ENCODE results near the gene TBC1D22A.
"Not testable (repeated sequence)": the region's sequence is repeated elsewhere in the genome, so short reads cannot be mapped to it uniquely, and the experiment has no call there.

Gene TBC1D22A

DNA sequence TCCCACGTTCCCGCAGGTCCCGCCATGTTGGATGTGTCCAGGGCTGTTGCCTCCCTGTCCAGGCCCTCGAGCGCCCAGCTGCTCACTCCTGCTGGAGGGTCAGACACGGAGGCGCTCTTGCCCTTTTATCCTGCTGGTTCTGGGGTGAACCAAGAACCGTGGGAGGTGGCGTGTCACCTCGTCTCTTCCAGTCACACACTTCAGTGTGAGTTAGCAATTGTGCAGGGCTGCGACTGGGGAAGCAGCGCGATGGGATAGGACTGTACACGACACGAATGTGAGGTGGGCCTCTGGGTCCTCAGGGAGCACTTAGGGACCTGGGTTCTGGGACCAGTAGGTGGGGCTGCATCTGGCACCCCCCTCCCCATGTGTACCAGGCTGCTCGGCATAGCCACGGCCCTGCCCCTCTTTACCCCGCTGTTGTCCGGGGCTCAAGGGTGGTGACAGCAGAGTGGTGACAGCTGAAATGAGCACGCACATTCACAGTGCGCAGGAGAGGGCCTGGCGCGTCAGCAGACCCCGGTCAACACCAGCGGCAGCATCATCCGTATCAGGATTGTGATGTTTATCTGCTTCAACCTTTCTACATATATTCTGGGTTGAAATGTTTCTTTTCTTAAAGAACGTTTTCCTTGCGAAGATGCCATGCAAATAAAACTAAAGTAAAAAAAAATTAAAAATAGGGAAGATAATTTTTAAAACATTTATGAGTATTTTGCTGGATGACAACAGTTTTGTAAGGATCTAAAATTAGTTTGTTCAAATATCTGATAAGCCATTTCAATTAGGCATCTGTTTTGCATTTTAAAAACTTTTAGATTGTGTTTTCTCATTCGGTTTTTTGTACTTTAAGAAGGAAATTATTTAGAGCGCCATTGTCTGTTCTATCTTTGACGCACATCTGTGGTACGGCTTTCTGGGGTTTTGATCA lies 210.7 kb downstream of the TBC1D22A start:
- no peak for DNase-seq (ENCODE audit: low spot score)

DNA sequence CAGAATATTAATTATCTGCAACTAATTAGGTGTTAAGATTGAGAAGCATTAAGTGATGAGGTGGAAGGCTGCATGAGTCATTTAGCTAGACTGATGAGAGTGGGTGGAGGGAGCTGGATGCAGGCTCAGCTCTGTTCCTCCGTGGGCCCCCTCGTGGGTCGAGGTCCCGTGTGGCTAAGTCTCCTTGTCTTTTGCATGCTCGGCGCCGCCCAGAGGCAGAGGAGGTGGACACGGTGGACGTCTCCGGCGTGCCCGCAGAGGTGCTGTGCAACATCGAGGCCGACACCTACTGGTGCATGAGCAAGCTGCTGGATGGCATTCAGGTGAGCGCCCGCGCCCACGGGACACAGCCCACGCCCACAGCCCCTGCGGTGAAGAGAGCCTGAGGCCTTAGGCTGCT lies 211.6 kb downstream of the TBC1D22A start:
- no peak for DNase-seq (ENCODE audit: low spot score)

DNA sequence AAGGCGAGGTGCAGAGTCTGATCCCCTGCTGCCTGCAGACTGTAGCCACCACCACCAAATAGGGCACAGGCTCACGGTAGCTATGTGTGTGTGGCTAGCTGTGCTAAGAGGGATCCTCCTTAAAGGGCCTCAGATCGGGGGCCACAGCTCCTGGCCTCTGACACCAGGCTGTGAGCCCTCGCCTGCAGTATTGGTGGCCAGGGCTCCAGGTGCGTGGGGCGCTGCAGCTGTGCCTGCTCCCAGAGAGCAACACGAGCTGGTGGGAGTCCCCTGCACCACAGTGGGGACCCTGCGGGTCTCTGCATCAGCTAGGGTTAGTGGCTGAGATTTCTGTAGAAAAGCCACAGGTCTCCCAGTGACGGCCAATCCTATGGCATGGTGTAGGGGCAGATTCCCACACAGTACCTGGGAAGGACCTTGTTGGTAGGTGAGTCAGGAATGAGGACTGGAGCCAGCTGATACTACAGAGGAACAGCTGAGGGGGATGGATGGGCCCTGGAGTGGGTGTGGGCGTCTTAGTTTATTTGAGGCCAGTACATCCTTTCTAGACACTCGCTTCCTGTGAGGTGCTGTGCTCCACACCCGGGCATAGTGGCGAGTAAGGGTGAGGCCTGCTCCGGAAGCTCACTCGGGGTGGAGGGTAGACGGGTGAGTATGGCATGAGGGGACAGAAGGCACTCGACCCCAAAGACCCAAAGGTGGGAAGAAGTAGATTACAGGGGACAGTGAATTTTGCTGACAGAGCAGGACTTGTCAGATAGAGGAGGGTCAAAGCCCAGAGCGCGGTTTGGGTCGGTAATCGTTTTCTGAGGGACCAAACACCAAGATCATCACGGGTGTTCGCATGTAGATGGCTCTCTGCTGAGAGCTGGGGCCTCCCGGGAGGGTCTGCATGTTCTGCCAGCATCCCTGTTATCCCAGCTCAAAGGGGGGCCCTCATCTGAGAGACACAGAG lies 212.5 kb downstream of the TBC1D22A start:
- no peak for DNase-seq (ENCODE audit: low spot score)

DNA sequence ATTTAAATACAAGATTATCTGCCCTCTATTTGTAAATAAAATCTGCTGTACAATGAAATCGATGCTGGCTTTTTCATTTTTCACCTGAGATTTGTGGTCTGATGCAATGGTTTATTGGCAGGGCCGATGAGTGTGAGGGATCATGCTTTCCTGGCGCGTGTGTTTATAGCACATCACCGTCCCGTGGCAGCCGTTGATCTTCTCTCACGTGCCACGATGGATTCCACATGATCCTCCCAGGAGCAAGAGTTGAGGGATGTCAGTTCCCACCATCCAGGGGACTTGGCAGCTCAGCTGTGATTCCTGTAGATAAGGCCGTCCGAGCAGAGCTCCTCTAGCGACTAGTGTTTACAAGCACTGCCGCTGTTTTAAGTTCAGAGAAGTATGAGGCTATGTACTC lies 213.7 kb downstream of the TBC1D22A start:
- DNase-seq (ENCODE audit: low spot score), result no peak

DNA sequence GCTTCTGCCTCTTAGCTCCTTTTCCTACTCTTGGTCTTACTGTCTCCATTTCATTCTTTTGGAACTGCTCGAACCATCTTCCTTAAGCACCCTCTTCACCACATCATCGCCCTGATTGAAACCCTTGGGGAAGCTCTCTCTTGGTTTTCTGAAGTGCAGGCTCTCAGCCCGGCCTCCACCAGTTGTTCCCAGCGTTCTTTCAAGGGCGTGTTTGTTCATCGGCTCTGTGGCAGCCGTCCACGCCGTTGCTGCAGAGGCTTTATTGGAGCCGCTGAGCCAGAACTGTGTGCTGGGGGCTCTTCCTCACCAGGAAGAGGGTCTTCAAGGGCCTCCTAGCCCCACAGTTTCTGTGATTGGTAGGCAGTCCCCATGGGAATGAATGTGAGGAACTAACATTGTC lies 214.1 kb downstream of the TBC1D22A start:
- DNase-seq (ENCODE audit: low spot score), result no peak

- DNase-seq (ENCODE audit: low spot score), result no peak
Observed at GRCh38 chr22:46977656-46978343, 215.3 kb downstream of the TBC1D22A start.

DNA sequence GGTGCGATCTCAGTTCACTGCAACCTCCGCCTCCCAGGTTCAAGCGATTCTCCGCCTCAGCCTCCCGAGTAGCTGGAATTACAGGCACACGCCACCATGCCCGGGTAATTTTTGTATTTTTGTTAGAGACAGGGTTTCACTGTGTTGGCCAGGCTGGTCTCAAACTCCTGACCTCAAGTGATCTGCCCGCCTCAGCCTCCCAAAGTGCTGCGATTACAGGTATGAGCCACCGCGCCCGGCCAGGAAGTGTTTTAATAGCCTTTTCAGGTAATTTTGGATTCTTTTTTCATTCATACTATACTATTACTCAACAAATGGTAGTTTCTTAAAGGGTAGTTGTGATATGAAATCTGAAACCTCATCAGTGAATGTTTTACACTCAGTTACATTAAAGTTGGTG lies 216.2 kb downstream of the TBC1D22A start:
- not testable (repeated sequence) for DNase-seq (ENCODE audit: low spot score)

GRCh38 chr22:46979506-46979905 lies 217.1 kb downstream of the TBC1D22A start:
- DNase-seq (ENCODE audit: low spot score), result no peak

- no peak for DNase-seq (ENCODE audit: low spot score)
Observed at GRCh38 chr22:46980392-46980791, 217.9 kb downstream of the TBC1D22A start.

GRCh38 chr22:46982635-46983034 lies 220.2 kb downstream of the TBC1D22A start:
- DNase-seq (ENCODE audit: low spot score), result no peak

GRCh38 chr22:46983046-46983445 lies 220.6 kb downstream of the TBC1D22A start:
- DNase-seq (ENCODE audit: low spot score), result no peak

DNA sequence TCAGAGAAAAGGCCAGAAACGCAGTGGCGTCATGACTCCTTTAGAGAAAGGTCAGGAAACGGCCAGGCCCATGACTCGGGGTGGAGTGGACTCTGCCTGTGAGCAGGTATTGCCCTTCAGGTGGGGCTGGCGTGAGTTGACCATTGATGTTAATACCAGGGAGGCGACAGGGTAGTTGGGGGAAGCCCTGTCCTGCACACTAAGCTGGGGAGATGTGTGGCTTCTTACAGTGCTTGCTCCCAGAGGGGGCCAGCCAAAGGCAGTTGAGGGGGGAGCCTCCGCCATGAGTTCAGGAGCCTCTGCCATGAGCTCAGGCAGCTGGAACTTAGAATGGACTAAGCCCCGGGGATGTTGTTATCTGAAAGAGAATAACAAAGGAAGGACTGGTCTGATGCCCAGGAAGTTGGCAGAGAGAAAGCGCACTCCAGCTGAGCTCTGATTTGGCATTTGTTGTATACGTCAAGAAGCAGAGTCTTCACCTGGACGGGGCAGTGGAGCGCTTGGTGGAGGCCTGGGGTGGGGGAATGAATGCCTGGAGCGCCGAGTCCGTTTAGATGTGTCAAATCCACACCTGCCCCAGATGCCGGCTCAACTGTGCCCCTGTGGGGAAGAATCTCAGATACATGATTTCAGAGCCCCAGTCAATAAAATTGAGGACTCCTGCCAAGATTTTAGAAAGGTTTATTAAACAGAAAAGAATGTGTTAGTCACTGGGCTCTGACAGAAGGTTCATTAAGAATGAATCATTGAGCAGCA lies 222.5 kb downstream of the TBC1D22A start:
- DNase-seq (ENCODE audit: low spot score), result no peak

DNA sequence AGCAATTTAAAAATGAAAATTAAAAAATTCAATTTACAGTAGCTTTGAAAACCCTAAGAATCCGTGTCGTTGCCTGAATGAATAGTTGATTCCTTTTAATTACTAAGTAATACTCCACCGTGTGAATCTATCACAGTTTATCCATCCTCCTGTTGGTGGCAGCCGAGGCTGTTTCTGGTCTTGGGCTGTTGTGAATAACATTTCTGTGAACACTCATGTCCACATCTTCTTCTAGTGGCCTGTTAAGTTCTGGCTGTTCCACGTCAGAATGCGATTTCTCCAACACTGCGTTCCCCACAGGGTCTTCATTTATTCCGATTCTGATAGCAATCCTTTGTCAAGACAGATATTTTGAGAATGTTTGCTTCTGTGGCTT lies 223.0 kb downstream of the TBC1D22A start:
- DNase-seq (ENCODE audit: low spot score), result no peak

GRCh38 chr22:46986788-46987187 lies 224.3 kb downstream of the TBC1D22A start:
- no peak for DNase-seq (ENCODE audit: low spot score)

- no peak for DNase-seq (ENCODE audit: low spot score)
Observed at GRCh38 chr22:46990937-46991550, 228.6 kb downstream of the TBC1D22A start.

GRCh38 chr22:46991666-46992065 lies 229.2 kb downstream of the TBC1D22A start:
- no peak for DNase-seq (ENCODE audit: low spot score)

DNA sequence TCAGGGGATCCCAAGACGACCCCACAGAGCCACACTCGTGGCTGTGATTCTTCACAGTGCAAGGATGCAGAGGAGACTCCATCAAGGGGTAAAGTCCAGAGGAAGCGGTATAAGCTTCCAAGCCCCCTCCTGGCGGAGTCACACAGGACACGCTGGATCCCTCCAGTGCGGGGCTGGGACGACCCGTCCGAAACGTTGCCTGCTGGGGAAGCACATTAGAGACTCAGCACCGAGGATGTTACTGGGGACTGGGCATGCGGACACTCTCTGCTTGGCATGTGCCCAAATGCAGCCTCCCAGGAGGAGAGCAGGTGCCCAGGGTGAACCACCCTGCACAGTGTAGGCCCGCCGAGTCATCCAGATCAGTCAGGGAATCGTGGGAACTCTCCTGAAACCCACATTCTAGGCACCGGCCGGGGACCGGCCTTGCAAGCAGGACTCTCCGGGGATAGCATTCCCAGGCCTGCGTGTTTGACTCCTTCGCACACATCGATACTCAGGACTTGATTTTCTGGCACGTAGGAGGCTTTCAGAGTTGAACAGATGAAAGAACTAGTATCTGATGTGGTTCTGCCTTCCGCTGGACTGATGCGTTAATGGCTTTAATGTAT lies 229.8 kb downstream of the TBC1D22A start:
- DNase-seq (ENCODE audit: low spot score), result no peak

DNA sequence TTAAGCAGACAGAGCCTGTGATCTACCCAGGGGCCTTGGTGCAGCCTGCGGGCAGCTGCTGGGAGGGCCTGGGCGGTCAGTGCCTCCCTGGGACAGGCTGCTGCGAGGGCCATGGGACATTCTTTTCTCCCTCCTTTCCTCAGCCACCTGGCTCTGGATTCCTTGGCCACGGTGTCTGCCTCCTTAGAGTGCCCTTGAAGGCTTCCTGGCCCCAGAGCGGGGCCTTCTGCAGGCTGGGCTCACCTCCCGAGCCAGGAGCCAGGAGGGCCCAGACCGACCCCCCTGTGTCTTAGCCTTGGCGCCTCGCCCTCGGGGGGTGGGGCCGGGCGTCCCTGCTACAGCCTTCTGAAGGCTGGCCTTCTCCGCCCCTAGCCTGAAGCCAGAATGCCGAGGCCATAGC lies 231.2 kb downstream of the TBC1D22A start:
- no peak for DNase-seq (ENCODE audit: low spot score)

- no peak for DNase-seq (ENCODE audit: low spot score)
Observed at GRCh38 chr22:46994265-46994664, 231.8 kb downstream of the TBC1D22A start.

- DNase-seq (ENCODE audit: low spot score), result no peak
Observed at GRCh38 chr22:46994983-46995382, 232.5 kb downstream of the TBC1D22A start.

All from globus pallidus (tissue), 1 donor.